ENCODE data around the gene LHPP. TPM values are rescaled to one million over a fixed set of nuclear protein-coding genes. Genes with fewer than 3 reads are reported as not detected.

LHPP gene
- total and polyA plus RNA-seq, 11 donors: 5.6 to 23.5 (median 13.2) TPM

DNA sequence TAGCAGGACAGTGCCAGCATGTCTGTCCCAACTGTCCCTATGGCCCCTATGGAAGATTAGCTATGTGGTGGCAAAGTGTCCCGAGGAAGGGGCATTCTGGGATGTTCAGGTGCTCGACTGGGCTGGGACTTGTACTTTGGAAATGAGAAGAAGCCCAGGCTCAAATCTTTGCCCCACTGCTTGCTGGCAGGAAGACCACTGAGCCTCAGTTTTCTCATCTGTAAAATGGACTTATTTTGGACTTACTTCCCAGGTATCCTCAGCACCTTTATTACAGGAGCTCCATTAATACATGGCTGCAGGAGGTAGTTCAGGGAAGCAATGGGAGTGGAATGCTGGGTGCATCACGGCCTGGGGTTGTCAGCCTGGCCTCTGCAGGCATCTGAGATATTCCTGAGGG, 71.2 kb downstream of the LHPP start:
- peaks cover 0 to 27% (median 5%) of the 10 kb centered on the region in 12 donors for H3K4me1 ChIP-seq
- no peak overlapping the region for H3K4me3 ChIP-seq
- WGBS, 4 donors: 76 to 95% (median 91%) methylated on average over 2 to 3 of the region's 3 CpGs
- DNase-seq (no peak), ATAC-seq (no peak)
- H3K36me3 ChIP-seq: no peaks in the 10 kb centered on the region
- intact Hi-C loops (cut with DNase I): loop anchor here in 7 of 10 donors (5.0 to 10.0 kb wide), 4 partner anchors 92 to 300 kb away; no protein-coding TSS in a partner anchor
- H3K27ac ChIP-seq: no peak overlapping the region
- TF ChIP-seq POLR2A (IDR thresholded peaks at IDR 0.05) (no peak), CTCF (IDR thresholded peaks at IDR 0.05) (no peak)
- no peaks in the 10 kb centered on the region for H3K9me3 ChIP-seq
- no peaks in the 10 kb centered on the region for H3K27me3 ChIP-seq

DNA sequence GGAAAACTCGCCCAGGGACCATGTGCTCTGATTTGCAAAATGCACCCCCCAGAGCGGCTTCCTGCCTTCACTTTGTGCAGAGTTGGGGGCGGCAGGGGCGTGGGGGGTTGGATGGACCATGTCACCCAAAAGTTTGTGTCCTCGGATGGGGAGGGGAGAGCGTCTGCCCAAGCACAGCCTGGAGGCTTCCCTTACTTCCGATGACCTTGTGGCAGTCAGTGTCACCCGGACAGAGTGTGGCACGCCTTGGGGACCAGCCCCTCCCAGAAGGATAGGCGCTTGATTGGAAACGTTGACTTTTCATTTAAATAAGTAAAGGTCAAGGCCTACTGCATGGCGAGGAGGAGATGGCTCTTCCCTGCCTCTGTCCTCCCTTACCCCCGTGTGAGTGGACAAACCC, 71.6 kb downstream of the LHPP start:
- ATAC-seq (no peak), DNase-seq (peak in 1 of 5 donors; percentile 8)
- H3K4me1 ChIP-seq: peaks cover 0 to 27% (median 5%) of the 10 kb centered on the region in 12 donors

DNA sequence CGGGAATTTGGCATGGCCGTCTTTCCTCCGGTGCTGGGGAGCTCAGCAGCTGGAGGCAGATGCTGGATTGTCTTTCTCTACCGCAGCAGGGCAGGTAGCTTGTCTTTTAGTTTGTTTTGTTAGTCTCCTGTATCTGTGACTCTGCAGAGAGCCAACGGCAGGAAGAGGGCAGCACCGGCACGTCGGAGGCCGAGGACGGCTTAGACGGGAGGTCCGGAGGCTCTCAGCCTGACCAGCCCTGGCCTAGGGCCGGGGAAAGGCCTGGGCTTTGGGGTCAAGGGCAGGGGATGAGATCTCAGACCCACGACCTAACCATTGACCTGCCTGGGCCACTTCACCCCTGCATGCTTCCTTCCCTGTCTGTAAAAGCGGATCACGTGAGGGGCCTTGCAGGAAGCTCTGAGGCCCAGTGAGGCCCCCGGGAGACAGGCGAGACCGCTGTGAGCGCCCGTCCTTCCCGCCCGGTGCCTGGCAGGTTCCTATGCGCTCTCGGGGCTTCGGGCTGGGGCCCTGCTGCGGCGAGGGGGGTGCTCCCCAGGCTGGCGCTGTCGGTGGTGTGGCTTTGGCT, 72.7 kb downstream of the LHPP start:
- ATAC-seq (peak in 3 of 4 donors; percentile 28 to 59 (median 30)), DNase-seq (peak in 2 of 5 donors; percentile 45 to 60)
- intact Hi-C loops (cut with DNase I): loop anchor here in 7 of 10 donors (5.0 to 10.0 kb wide), 4 partner anchors 90 to 298 kb away; no protein-coding TSS in a partner anchor
- 35 to 59% (median 54%) methylated on average over 17 to 30 of the region's 30 CpGs for WGBS, 4 donors
- Histone ChIP-seq H3K27me3 (no peaks in the 10 kb centered on the region), H3K4me1 (peaks cover 0 to 27% (median 5%) of the 10 kb centered on the region in 12 donors), H3K9me3 (no peaks in the 10 kb centered on the region), H3K27ac (peak overlapping the region in 1 of 12 donors; percentile 38), H3K4me3 (no peak overlapping the region), H3K36me3 (no peaks in the 10 kb centered on the region)
- TF ChIP-seq CTCF (IDR thresholded peaks at IDR 0.05): peak in 11 of 12 donors; percentile 13 to 63 (median 40)
- no peak for TF ChIP-seq POLR2A (IDR thresholded peaks at IDR 0.05)

More for the DNA sequence above, 71.6 kb downstream of the LHPP start:
- H3K9me3 ChIP-seq: no peaks in the 10 kb centered on the region
- no peak overlapping the region for H3K4me3 ChIP-seq
- no peaks in the 10 kb centered on the region for H3K36me3 ChIP-seq
- no peaks in the 10 kb centered on the region for H3K27me3 ChIP-seq
- TF ChIP-seq CTCF (IDR thresholded peaks at IDR 0.05): no peak
- TF ChIP-seq POLR2A (IDR thresholded peaks at IDR 0.05): no peak
- intact Hi-C loops (cut with DNase I): loop anchor here in 7 of 10 donors (5.0 to 10.0 kb wide), 4 partner anchors 92 to 299 kb away; no protein-coding TSS in a partner anchor
- H3K27ac ChIP-seq: no peak overlapping the region
- 93 to 95% (median 94%) methylated on average over 13 of the region's 13 CpGs for WGBS, 4 donors

GRCh38 chr10:124534826-124535601, 73.4 kb downstream of the LHPP start:
- Histone ChIP-seq H3K27me3 (no peaks in the 10 kb centered on the region), H3K9me3 (no peaks in the 10 kb centered on the region), H3K4me1 (peaks cover 0 to 29% (median 3%) of the 10 kb centered on the region in 12 donors), H3K36me3 (no peaks in the 10 kb centered on the region), H3K27ac (peak overlapping the region in 1 of 12 donors; percentile 38), H3K4me3 (no peak overlapping the region)
- DNase-seq: peak in 1 of 5 donors; percentile 19
- intact Hi-C loops (cut with DNase I): loop anchor here in 8 of 10 donors (5.0 to 10.0 kb wide), 4 partner anchors 90 to 297 kb away; no protein-coding TSS in a partner anchor
- WGBS, 4 donors: 90 to 94% (median 92%) methylated on average over 17 of the region's 17 CpGs
- no peak for TF ChIP-seq CTCF (IDR thresholded peaks at IDR 0.05)
- no peak for TF ChIP-seq POLR2A (IDR thresholded peaks at IDR 0.05)
- ATAC-seq: no peak

All from heart left ventricle (tissue), 16 donors.